HCT116 (cell line): ENCODE measurements around the gene CAMSAP1. TPM values are rescaled to one million over a fixed set of nuclear protein-coding genes. Genes with fewer than 3 reads are reported as not detected.

Experiments used
- ATAC-seq: fragments of 200-7000 bp; cut with Tn5 transposase; 2 replicates; pipeline ENCODE4 v1.9.1; 2020; ENCODE audit warnings: mild to moderate bottlenecking, moderate library complexity
- BruUV-seq: library from RNA; stranded (reverse); fragments of 400-500 nt; replicated peaks from 2 replicates; lab custom pipeline; 2021; lab: Mats Ljungman, UMichigan
- CTCF ChIA-PET: fragments of 300-600 bp; sonication (Branson Sonifier 250); formaldehyde crosslinking; loops from one replicate; lab custom pipeline; 2021; ENCODE audit warnings: antibody characterized with exemption; lab: Charles Lee
- POLR2A ChIA-PET: fragments of 300-600, 350-600 bp; sonication (Branson Sonifier 250); formaldehyde crosslinking; loops from one replicate; lab custom pipeline; 2021; ENCODE audit warnings: antibody characterized with exemption; lab: Charles Lee
- RAD21 ChIA-PET, 2 experiments: fragments of 300-600 bp; sonication (Branson Sonifier 250); formaldehyde crosslinking; loops; one replicate each; lab custom pipeline; 2023; ENCODE audit warnings: low total read pairs in 2 of 2; ENCODE audit not compliant: uncharacterized antibody in 2 of 2, unreplicated experiment in 2 of 2, low non-redundant PET in 1 of 2; lab: Charles Lee
- DNase-seq: peaks from one replicate; pipeline ENCODE4 v3.0.0-alpha.2; 2010; ENCODE audit warnings: low read depth, low spot score
- H2AFZ ChIP-seq: fragments of 200-600 bp; shearing (Covaris generic), sonication (generic); 2 replicates; pipeline ENCODE4 v1.6.1; 2017; ENCODE audit warnings: low read depth, mixed run types, mixed read lengths, antibody characterized with exemption, low read length; ENCODE audit not compliant: poor library complexity, severe bottlenecking
- H3K27ac ChIP-seq: 2 replicates; pipeline ENCODE4 v1.5.1; 2012; ENCODE audit warnings: low read depth, low read length
- H3K27me3 ChIP-seq: fragments of 200-600 bp; sonication (generic); 2 replicates; pipeline ENCODE4 v1.6.1; 2016; ENCODE audit warnings: mixed run types, low read length, mixed read lengths; ENCODE audit not compliant: insufficient read depth
- H3K36me3 ChIP-seq, 2 experiments: fragments of 200-500 bp in 1 of 2; fragments of 200-600 bp in 1 of 2; sonication (Bioruptor generic) in 1 of 2; sonication (generic) in 1 of 2; 2 replicates each; pipeline versions ENCODE4 v1.5.1 to v1.6.1; 2014 to 2016; ENCODE audit warnings: low read length in 2 of 2, inconsistent platforms in 1 of 2, mixed read lengths in 1 of 2, mixed run types in 1 of 2; ENCODE audit not compliant: insufficient read depth in 2 of 2, control insufficient read depth in 1 of 2
- H3K4me1 ChIP-seq, 2 experiments: fragments of 200-600 bp in 1 of 2; sonication (generic) in 1 of 2; 2 replicates each; pipeline versions ENCODE4 v1.5.1 to v1.6.1; 2012 to 2017; ENCODE audit warnings: low read length in 2 of 2, inconsistent platforms in 1 of 2, mild to moderate bottlenecking in 1 of 2, mixed read lengths in 1 of 2, mixed run types in 1 of 2, moderate library complexity in 1 of 2; ENCODE audit not compliant: insufficient read depth in 2 of 2, control insufficient read depth in 1 of 2
- H3K4me2 ChIP-seq: fragments of 200-600 bp; sonication (generic); 2 replicates; pipeline ENCODE4 v1.6.1; 2017; ENCODE audit warnings: mixed run types, low read length, mixed read lengths
- H3K4me3 ChIP-seq, 2 experiments: fragments of 200-600 bp in 1 of 2; sonication (generic) in 1 of 2; replicated peaks in 1 of 2; 2 replicates each; pipeline ENCODE4 v1.5.1; 2011 to 2016; ENCODE audit warnings: low read length in 2 of 2, control low read depth in 1 of 2, low read depth in 1 of 2, mild to moderate bottlenecking in 1 of 2, mixed read lengths in 1 of 2, mixed run types in 1 of 2
- H3K79me2 ChIP-seq: fragments of 200-600 bp; sonication (generic); 2 replicates; pipeline ENCODE4 v1.6.1; 2017; ENCODE audit warnings: mild to moderate bottlenecking, mixed run types, low read length, moderate library complexity, mixed read lengths; ENCODE audit not compliant: insufficient read depth
- H3K9ac ChIP-seq: fragments of 200-600 bp; sonication (generic); 2 replicates; pipeline ENCODE4 v1.6.1; 2016; ENCODE audit warnings: low read length, mixed read lengths
- H3K9me2 ChIP-seq: fragments of 200-600 bp; sonication (generic), shearing (Covaris generic); 2 replicates; pipeline ENCODE4 v1.6.1; 2017; ENCODE audit warnings: mixed run types, mild to moderate bottlenecking, moderate library complexity; ENCODE audit not compliant: insufficient read depth
- H3K9me3 ChIP-seq, 2 experiments: fragments of 200-500 bp in 1 of 2; fragments of 200-600 bp in 1 of 2; sonication (Bioruptor generic) in 1 of 2; sonication (generic) in 1 of 2; 2 replicates each; pipeline ENCODE4 v1.6.1; 2014 to 2017; ENCODE audit warnings: low read length in 2 of 2, mixed read lengths in 2 of 2, inconsistent platforms in 1 of 2, low read depth in 1 of 2, mild to moderate bottlenecking in 1 of 2, mixed run types in 1 of 2, moderate library complexity in 1 of 2; ENCODE audit not compliant: control insufficient read depth in 1 of 2, insufficient read depth in 1 of 2
- H4K20me1 ChIP-seq: fragments of 200-600 bp; sonication (generic), shearing (Covaris generic); 2 replicates; pipeline ENCODE4 v1.6.1; 2017; ENCODE audit warnings: mixed run types, mild to moderate bottlenecking, moderate library complexity; ENCODE audit not compliant: insufficient read depth
- CTCF ChIP-seq, 3 experiments: fragments of 200-600 bp in 1 of 3; sonication (generic) in 1 of 3; IDR thresholded peaks in 2 of 3; conservative IDR thresholded peaks in 1 of 3; 2 replicates each; pipeline ENCODE4 v1.5.1; 2012 to 2017; ENCODE audit warnings: low read depth in 2 of 3, low read length in 2 of 3, antibody characterized with exemption in 1 of 3, borderline replicate concordance in 1 of 3, control low read depth in 1 of 3, mild to moderate bottlenecking in 1 of 3, mixed read lengths in 1 of 3, mixed run types in 1 of 3, moderate library complexity in 1 of 3; ENCODE audit not compliant: insufficient read depth in 1 of 3
- ELF1 ChIP-seq: IDR thresholded peaks from 2 replicates; pipeline ENCODE4 v1.6.1; 2012; ENCODE audit warnings: low read depth, borderline replicate concordance
- EZH2 ChIP-seq: fragments of 200-600 bp; sonication (generic); IDR thresholded peaks from 2 replicates; pipeline ENCODE4 v1.6.1; 2017; ENCODE audit warnings: antibody characterized with exemption, mixed run types
- JUND ChIP-seq: IDR thresholded peaks from 2 replicates; pipeline ENCODE4 v1.6.1; 2012
- POLR2AphosphoS5 ChIP-seq: IDR thresholded peaks from 2 replicates; pipeline ENCODE4 v1.6.1; 2011; ENCODE audit warnings: mild to moderate bottlenecking, low read depth, low read length, moderate library complexity
- SIN3A ChIP-seq: IDR thresholded peaks from 2 replicates; pipeline ENCODE4 v1.6.1; 2012; ENCODE audit warnings: low read depth
- SRF ChIP-seq: IDR thresholded peaks from 2 replicates; pipeline ENCODE4 v1.6.1; 2012; ENCODE audit warnings: low read depth
- YY1 ChIP-seq: IDR thresholded peaks from 2 replicates; pipeline ENCODE4 v1.6.1; 2011; ENCODE audit warnings: low read length, low read depth, moderate library complexity, mild to moderate bottlenecking; ENCODE audit not compliant: insufficient replicate concordance; ENCODE audit errors: extremely low read depth
- intact Hi-C: fragments of 100-400 bp; cut with micrococcal nuclease; formaldehyde crosslinking; loops from 2 replicates; pipeline ENCODE4 v1.10.0; 2022
- total RNA-seq: library from RNA; stranded (reverse); gene quantifications from one replicate; pipeline ENCODE4 v1.2.1, GENCODE V29; 2021; ENCODE audit not compliant: unreplicated experiment
- TF ChIP-seq, protein P1 (sequence below): IDR thresholded peaks from 2 replicates; pipeline ENCODE4 v1.6.1; 2012; ENCODE audit warnings: low read depth

CAMSAP1 gene
- total RNA-seq, 1 experiment from 2014 or later = 33.1 TPM

DNA sequence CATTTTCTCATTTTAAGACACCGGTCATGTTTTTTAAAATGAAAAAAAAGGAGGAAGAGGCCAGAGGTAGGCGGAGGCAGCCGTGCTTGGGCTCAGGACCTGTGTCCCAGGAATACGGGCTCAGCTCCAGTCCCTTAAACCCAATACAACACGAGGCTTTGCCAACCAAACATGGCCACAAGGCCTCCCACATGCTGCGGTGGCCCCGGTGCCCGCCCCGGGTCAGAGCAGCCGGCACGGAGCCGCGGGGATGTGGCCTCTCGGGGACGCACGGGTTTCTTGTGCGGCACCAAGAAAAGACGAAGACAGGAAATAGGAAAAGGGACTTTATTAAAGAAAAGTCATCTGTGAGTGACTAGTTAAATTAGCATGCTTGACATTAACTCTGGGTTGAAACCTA, 25.3 kb upstream of the CAMSAP1 start:
- TF ChIP-seq, protein P1, sequence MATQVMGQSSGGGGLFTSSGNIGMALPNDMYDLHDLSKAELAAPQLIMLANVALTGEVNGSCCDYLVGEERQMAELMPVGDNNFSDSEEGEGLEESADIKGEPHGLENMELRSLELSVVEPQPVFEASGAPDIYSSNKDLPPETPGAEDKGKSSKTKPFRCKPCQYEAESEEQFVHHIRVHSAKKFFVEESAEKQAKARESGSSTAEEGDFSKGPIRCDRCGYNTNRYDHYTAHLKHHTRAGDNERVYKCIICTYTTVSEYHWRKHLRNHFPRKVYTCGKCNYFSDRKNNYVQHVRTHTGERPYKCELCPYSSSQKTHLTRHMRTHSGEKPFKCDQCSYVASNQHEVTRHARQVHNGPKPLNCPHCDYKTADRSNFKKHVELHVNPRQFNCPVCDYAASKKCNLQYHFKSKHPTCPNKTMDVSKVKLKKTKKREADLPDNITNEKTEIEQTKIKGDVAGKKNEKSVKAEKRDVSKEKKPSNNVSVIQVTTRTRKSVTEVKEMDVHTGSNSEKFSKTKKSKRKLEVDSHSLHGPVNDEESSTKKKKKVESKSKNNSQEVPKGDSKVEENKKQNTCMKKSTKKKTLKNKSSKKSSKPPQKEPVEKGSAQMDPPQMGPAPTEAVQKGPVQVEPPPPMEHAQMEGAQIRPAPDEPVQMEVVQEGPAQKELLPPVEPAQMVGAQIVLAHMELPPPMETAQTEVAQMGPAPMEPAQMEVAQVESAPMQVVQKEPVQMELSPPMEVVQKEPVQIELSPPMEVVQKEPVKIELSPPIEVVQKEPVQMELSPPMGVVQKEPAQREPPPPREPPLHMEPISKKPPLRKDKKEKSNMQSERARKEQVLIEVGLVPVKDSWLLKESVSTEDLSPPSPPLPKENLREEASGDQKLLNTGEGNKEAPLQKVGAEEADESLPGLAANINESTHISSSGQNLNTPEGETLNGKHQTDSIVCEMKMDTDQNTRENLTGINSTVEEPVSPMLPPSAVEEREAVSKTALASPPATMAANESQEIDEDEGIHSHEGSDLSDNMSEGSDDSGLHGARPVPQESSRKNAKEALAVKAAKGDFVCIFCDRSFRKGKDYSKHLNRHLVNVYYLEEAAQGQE = no peak
- TF ChIP-seq SIN3A (no peak), ELF1 (no peak), SRF (no peak), EZH2 (no peak), CTCF (IDR thresholded peaks at IDR 0.05 in 2 of 3, conservative IDR thresholded peaks at IDR 0.05 in 1 of 3; ENCODE audit: borderline replicate concordance in 1 of 3, insufficient read depth in 1 of 3, low read depth in 2 of 3, low read length in 2 of 3) (no peak), POLR2AphosphoS5 (no peak), JUND (no peak), YY1 (no peak)
- no peak overlapping the region for H3K9ac ChIP-seq
- POLR2A ChIA-PET = no interaction called here
- DNase-seq (no peak), ATAC-seq (no peak)
- no peaks in the 10 kb centered on the region for H3K9me3 ChIP-seq
- BruUV-seq = no TSS peak
- peaks cover 3 to 12% of the 10 kb centered on the region in 2 experiments for H3K4me1 ChIP-seq
- H3K27me3 ChIP-seq = no peaks in the 10 kb centered on the region
- H3K4me2 ChIP-seq = no peak overlapping the region
- H4K20me1 ChIP-seq = no peaks in the 10 kb centered on the region
- RAD21 ChIA-PET = no interaction called here
- H3K9me2 ChIP-seq = no peaks in the 10 kb centered on the region
- H3K4me3 ChIP-seq = no peak overlapping the region
- CTCF ChIA-PET = no interaction called here
- peaks cover 3 to 16% of the 10 kb centered on the region in 2 experiments; a peak in 3 of 4 replicates for H3K36me3 ChIP-seq
- intact Hi-C loops = no loop called here
- no peak overlapping the region for H2AFZ ChIP-seq
- no peaks in the 10 kb centered on the region for H3K79me2 ChIP-seq
- no peak overlapping the region for H3K27ac ChIP-seq
